Jurkat, Clone E6-1 (cell line): ENCODE data around the gene SMPD4.
"Not testable (repeated sequence)": the region's sequence is repeated elsewhere in the genome, so short reads cannot be mapped to it uniquely, and the experiment has no call there.

Source experiments
- DNase-seq: peaks from one replicate; pipeline ENCODE4 v3.0.0-alpha.2; 2011; ENCODE audit warnings: low read depth, low spot score
- H3K4me3 ChIP-seq: 2 replicates; pipeline ENCODE4 v1.5.1; 2011; ENCODE audit warnings: mild to moderate bottlenecking, low read length, control low read depth, moderate library complexity

Gene SMPD4

GRCh38 chr2:130102597-130103363 is 78.6 kb downstream of the SMPD4 start:
- not testable (repeated sequence) for H3K4me3 ChIP-seq, DNase-seq
